Skeletal muscle satellite cell (primary cell): ENCODE results near the gene CNOT6.
"Not testable (repeated sequence)": the region's sequence is repeated elsewhere in the genome, so short reads cannot be mapped to it uniquely, and the experiment has no call there.

Experiments
- H3K27me3 ChIP-seq: 2 replicates; pipeline ENCODE4 v1.7.0; 2013; ENCODE audit warnings: low read length; ENCODE audit not compliant: control insufficient read depth, insufficient read depth
- H3K36me3 ChIP-seq: 2 replicates; pipeline ENCODE4 v1.7.0; 2013; ENCODE audit warnings: mild to moderate bottlenecking, control low read depth, low read length; ENCODE audit not compliant: insufficient read depth
- H3K4me1 ChIP-seq: 2 replicates; pipeline ENCODE4 v1.7.0; 2013; ENCODE audit warnings: low read length; ENCODE audit not compliant: control insufficient read depth, insufficient read depth
- H3K4me2 ChIP-seq: 2 replicates; pipeline ENCODE4 v1.7.0; 2013; ENCODE audit warnings: mild to moderate bottlenecking, low read length
- H3K4me3 ChIP-seq: 2 replicates; pipeline ENCODE4 v1.7.0; 2013; ENCODE audit warnings: low read length
- H3K9ac ChIP-seq: 2 replicates; pipeline ENCODE4 v1.7.0; 2013; ENCODE audit warnings: mild to moderate bottlenecking, low read depth, low read length, moderate library complexity
- H3K9me3 ChIP-seq: replicated peaks from 2 replicates; pipeline ENCODE4 v1.7.0; 2013; ENCODE audit warnings: mild to moderate bottlenecking, control low read depth, low read length

CNOT6 gene

GRCh38 chr5:180496806-180497205, 2.6 kb downstream of the CNOT6 start:
- peaks cover 24% of the 10 kb centered on the region for H3K4me1 ChIP-seq
- H3K9ac ChIP-seq, H3K9me3 ChIP-seq, H3K4me3 ChIP-seq, H3K36me3 ChIP-seq, H3K4me2 ChIP-seq, H3K27me3 ChIP-seq: not testable (repeated sequence)

- H3K9ac ChIP-seq, H3K36me3 ChIP-seq, H3K27me3 ChIP-seq, H3K9me3 ChIP-seq, H3K4me2 ChIP-seq, H3K4me3 ChIP-seq: not testable (repeated sequence)
- peaks cover 24% of the 10 kb centered on the region for H3K4me1 ChIP-seq
Measured at GRCh38 chr5:180497865-180498264, 3.7 kb downstream of the CNOT6 start.

- H3K4me1 ChIP-seq, result peaks cover 19% of the 10 kb centered on the region
- H3K4me2 ChIP-seq, result no peak overlapping the region
- H3K4me3 ChIP-seq, result no peak overlapping the region
- H3K9me3 ChIP-seq, result no peaks in the 10 kb centered on the region
- no peak overlapping the region for H3K9ac ChIP-seq
- H3K36me3 ChIP-seq, result peaks cover 6% of the 10 kb centered on the region
- no peaks in the 10 kb centered on the region for H3K27me3 ChIP-seq
Measured at GRCh38 chr5:180498378-180498777, 4.2 kb downstream of the CNOT6 start.

GRCh38 chr5:180499684-180500083, 5.5 kb downstream of the CNOT6 start:
- H3K27me3 ChIP-seq, result no peaks in the 10 kb centered on the region
- H3K4me3 ChIP-seq, result no peak overlapping the region
- no peak overlapping the region for H3K4me2 ChIP-seq
- H3K4me1 ChIP-seq, result peaks cover 16% of the 10 kb centered on the region
- no peaks in the 10 kb centered on the region for H3K9me3 ChIP-seq
- H3K9ac ChIP-seq, result no peak overlapping the region
- H3K36me3 ChIP-seq, result peaks cover 6% of the 10 kb centered on the region

- not testable (repeated sequence) for H3K4me2 ChIP-seq, H3K36me3 ChIP-seq, H3K4me3 ChIP-seq, H3K27me3 ChIP-seq, H3K9ac ChIP-seq, H3K9me3 ChIP-seq
- H3K4me1 ChIP-seq, result peaks cover 14% of the 10 kb centered on the region
Measured at GRCh38 chr5:180500300-180500699, 6.1 kb downstream of the CNOT6 start.

- no peaks in the 10 kb centered on the region for H3K4me1 ChIP-seq
Measured at GRCh38 chr5:180507661-180508060, 13.5 kb downstream of the CNOT6 start.

GRCh38 chr5:180515294-180515693, 21.1 kb downstream of the CNOT6 start:
- no peak overlapping the region for H3K4me3 ChIP-seq
- no peaks in the 10 kb centered on the region for H3K4me1 ChIP-seq
- H3K36me3 ChIP-seq, result no peaks in the 10 kb centered on the region
- no peak overlapping the region for H3K4me2 ChIP-seq
- H3K9ac ChIP-seq, result no peak overlapping the region
- no peaks in the 10 kb centered on the region for H3K9me3 ChIP-seq
- H3K27me3 ChIP-seq, result no peaks in the 10 kb centered on the region

More at GRCh38 chr5:180507661-180508060, 13.5 kb downstream of the CNOT6 start:
- Histone ChIP-seq H3K9ac (no peak overlapping the region), H3K27me3 (no peaks in the 10 kb centered on the region), H3K36me3 (no peaks in the 10 kb centered on the region), H3K9me3 (no peaks in the 10 kb centered on the region), H3K4me2 (no peak overlapping the region), H3K4me3 (no peak overlapping the region)

GRCh38 chr5:180515974-180516373, 21.8 kb downstream of the CNOT6 start:
- H3K27me3 ChIP-seq, H3K36me3 ChIP-seq, H3K9me3 ChIP-seq: not testable (repeated sequence)

GRCh38 chr5:180516440-180516839, 22.3 kb downstream of the CNOT6 start:
- no peak overlapping the region for H3K9ac ChIP-seq
- H3K4me2 ChIP-seq, result no peak overlapping the region
- H3K9me3 ChIP-seq, result no peaks in the 10 kb centered on the region
- no peak overlapping the region for H3K4me3 ChIP-seq
- H3K36me3 ChIP-seq, result no peaks in the 10 kb centered on the region
- H3K4me1 ChIP-seq, result no peaks in the 10 kb centered on the region
- H3K27me3 ChIP-seq, result no peaks in the 10 kb centered on the region

More at GRCh38 chr5:180515974-180516373, 21.8 kb downstream of the CNOT6 start:
- not testable (repeated sequence) for H3K4me3 ChIP-seq, H3K9ac ChIP-seq, H3K4me2 ChIP-seq, H3K4me1 ChIP-seq

GRCh38 chr5:180519098-180519497, 24.9 kb downstream of the CNOT6 start:
- no peak overlapping the region for H3K9ac ChIP-seq
- H3K4me3 ChIP-seq, result no peak overlapping the region
- H3K36me3 ChIP-seq, result no peaks in the 10 kb centered on the region
- H3K27me3 ChIP-seq, result no peaks in the 10 kb centered on the region
- no peak overlapping the region for H3K4me2 ChIP-seq
- no peaks in the 10 kb centered on the region for H3K9me3 ChIP-seq
- no peaks in the 10 kb centered on the region for H3K4me1 ChIP-seq

- Histone ChIP-seq H3K36me3 (no peaks in the 10 kb centered on the region), H3K9me3 (no peaks in the 10 kb centered on the region), H3K27me3 (no peaks in the 10 kb centered on the region), H3K4me1 (peaks cover under 1% of the 10 kb centered on the region), H3K4me2 (no peak overlapping the region), H3K4me3 (no peak overlapping the region), H3K9ac (no peak overlapping the region)
Measured at GRCh38 chr5:180521101-180521500, 26.9 kb downstream of the CNOT6 start.

- H3K9me3 ChIP-seq, result no peaks in the 10 kb centered on the region
- H3K4me3 ChIP-seq, result no peak overlapping the region
- H3K27me3 ChIP-seq, result no peaks in the 10 kb centered on the region
- H3K4me2 ChIP-seq, result no peak overlapping the region
- H3K4me1 ChIP-seq, result peaks cover 3% of the 10 kb centered on the region
- H3K36me3 ChIP-seq, result no peaks in the 10 kb centered on the region
- H3K9ac ChIP-seq, result no peak overlapping the region
Measured at GRCh38 chr5:180521591-180521990, 27.4 kb downstream of the CNOT6 start.
